ENCODE measurements around the gene PCK1. TPM values are rescaled to one million over a fixed set of nuclear protein-coding genes. Genes with fewer than 3 reads are reported as not detected.

PCK1 gene
- total RNA-seq, 4 donors from 2014 or later = 395 to 794 (median 739) TPM

- intact Hi-C loops (cut with DNase I; ENCODE audit: low total_unique reads) (no loop called here), in situ Hi-C loops (cut with MboI; ENCODE audit: low pct_ligation_motif_present in 1 of 4, low pct_unique_long_range_greater_than_20kb in 1 of 4, low sequenced_read_pairs in 3 of 4) (no loop called here)
- WGBS, 2 donors (ENCODE audit: low coverage in 1 of 2) = 80 to 90% methylated on average over 7 to 11 of the region's 11 CpGs
- H3K9me3 ChIP-seq = no peaks in the 10 kb centered on the region
- H3K27me3 ChIP-seq = no peaks in the 10 kb centered on the region
- DNase-seq = no peak
- peak overlapping the region; percentile 12 to 82 (median 43) for H3K27ac ChIP-seq
- peak overlapping the region in 1 of 4 donors; percentile 61 for H3K4me3 ChIP-seq
- peaks cover 3 to 37% (median 26%) of the 10 kb centered on the region in 4 donors for H3K4me1 ChIP-seq
- H3K36me3 ChIP-seq = peaks cover 0 to 11% (median 2%) of the 10 kb centered on the region in 4 donors
- TF ChIP-seq POLR2AphosphoS5 (IDR thresholded peaks at IDR 0.05) (peak in 2 of 3 donors; percentile 20 to 81), EP300 (IDR thresholded peaks at IDR 0.05; ENCODE audit: low read depth) (no peak)
Observed at GRCh38 chr20:57564951-57565642, 4.2 kb downstream of the PCK1 start.

DNA sequence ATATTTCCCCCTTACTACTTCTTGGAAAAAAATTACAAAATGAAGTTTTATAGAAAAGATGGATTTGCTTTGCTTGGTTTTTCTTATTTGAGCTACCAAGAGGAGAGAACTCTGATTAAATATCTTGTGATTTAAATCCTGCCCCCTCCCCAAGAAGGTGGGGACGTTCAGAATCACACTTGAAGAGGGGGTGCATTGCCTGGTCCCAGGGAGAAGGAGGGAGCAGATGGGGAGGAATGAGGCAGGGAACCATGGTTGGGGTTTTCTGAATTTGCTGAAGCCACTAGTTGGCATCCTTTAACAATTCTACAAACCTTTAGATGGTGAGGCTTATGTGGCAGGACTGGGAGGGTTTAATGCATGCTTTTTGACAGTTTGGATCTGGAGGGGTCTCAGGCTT is 5.5 kb downstream of the PCK1 start:
- intact Hi-C loops (cut with DNase I; ENCODE audit: low total_unique reads) = no loop called here
- in situ Hi-C loops (cut with MboI; ENCODE audit: low pct_ligation_motif_present in 1 of 4, low pct_unique_long_range_greater_than_20kb in 1 of 4, low sequenced_read_pairs in 3 of 4) = no loop called here
- Histone ChIP-seq H3K4me3 (no peak overlapping the region), H3K36me3 (peaks cover 0 to 11% (median 2%) of the 10 kb centered on the region in 4 donors), H3K27me3 (no peaks in the 10 kb centered on the region), H3K9me3 (no peaks in the 10 kb centered on the region), H3K4me1 (peaks cover 0 to 47% (median 32%) of the 10 kb centered on the region in 4 donors), H3K27ac (peak overlapping the region; percentile 39 to 69 (median 54))
- 13 to 56% methylated on average over 1 of the region's 1 CpG for WGBS, 2 donors (ENCODE audit: low coverage in 1 of 2)
- TF ChIP-seq EP300 (IDR thresholded peaks at IDR 0.05; ENCODE audit: low read depth) = no peak
- peak in 1 of 3 donors; percentile 64 for TF ChIP-seq POLR2AphosphoS5 (IDR thresholded peaks at IDR 0.05)
- no peak for TF ChIP-seq POLR2A (IDR thresholded peaks at IDR 0.05)
- no peak for TF ChIP-seq CTCF (IDR thresholded peaks at IDR 0.05)
- no peak for DNase-seq

- intact Hi-C loops (cut with DNase I; ENCODE audit: low total_unique reads) = no loop called here
- DNase-seq = peak; percentile 73
- H3K27ac ChIP-seq = peak overlapping the region; percentile 39 to 69 (median 63)
- in situ Hi-C loops (cut with MboI; ENCODE audit: low pct_ligation_motif_present in 1 of 4, low pct_unique_long_range_greater_than_20kb in 1 of 4, low sequenced_read_pairs in 3 of 4) = no loop called here
- 62 to 65% methylated on average over 6 to 10 of the region's 10 CpGs for WGBS, 2 donors (ENCODE audit: low coverage in 1 of 2)
- no peak overlapping the region for H3K4me3 ChIP-seq
- H3K36me3 ChIP-seq = peaks cover 0 to 11% (median 2%) of the 10 kb centered on the region in 4 donors
- peak in 2 of 3 donors; percentile 9 to 87 for TF ChIP-seq POLR2AphosphoS5 (IDR thresholded peaks at IDR 0.05)
- TF ChIP-seq POLR2A (IDR thresholded peaks at IDR 0.05) = peak; percentile 15
- TF ChIP-seq EP300 (IDR thresholded peaks at IDR 0.05; ENCODE audit: low read depth) = no peak
- no peak for TF ChIP-seq CTCF (IDR thresholded peaks at IDR 0.05)
- H3K4me1 ChIP-seq = peaks cover 0 to 52% (median 31%) of the 10 kb centered on the region in 4 donors
- H3K27me3 ChIP-seq = no peaks in the 10 kb centered on the region
- no peaks in the 10 kb centered on the region for H3K9me3 ChIP-seq
Observed at GRCh38 chr20:57566803-57567459, 6.0 kb downstream of the PCK1 start.

- peak; percentile 73 for DNase-seq
- Histone ChIP-seq H3K27ac (peak overlapping the region; percentile 39 to 69 (median 63)), H3K9me3 (no peaks in the 10 kb centered on the region), H3K27me3 (no peaks in the 10 kb centered on the region), H3K36me3 (peaks cover 0 to 11% (median 2%) of the 10 kb centered on the region in 4 donors), H3K4me3 (no peak overlapping the region), H3K4me1 (peaks cover 0 to 57% (median 33%) of the 10 kb centered on the region in 4 donors)
- WGBS, 2 donors (ENCODE audit: low coverage in 1 of 2) = 80 to 92% methylated on average over 2 to 9 of the region's 9 CpGs
- in situ Hi-C loops (cut with MboI; ENCODE audit: low pct_ligation_motif_present in 1 of 4, low pct_unique_long_range_greater_than_20kb in 1 of 4, low sequenced_read_pairs in 3 of 4) = no loop called here
- peak in 1 of 3 donors; percentile 72 for TF ChIP-seq POLR2AphosphoS5 (IDR thresholded peaks at IDR 0.05)
- TF ChIP-seq POLR2A (IDR thresholded peaks at IDR 0.05) = no peak
- intact Hi-C loops (cut with DNase I; ENCODE audit: low total_unique reads) = no loop called here
Observed at GRCh38 chr20:57567471-57568079, 6.7 kb downstream of the PCK1 start.
